DLD1 (cell line): Measurements from ENCODE around the gene ANKRD40.
"Not testable (repeated sequence)": the region's sequence is repeated elsewhere in the genome, so short reads cannot be mapped to it uniquely, and the experiment has no call there.

ENCODE experiments used
- in situ Hi-C: cut with HindIII; loops from 2 replicates; pipeline ENCODE4 v1.10.0; 2017; ENCODE audit warnings: low sequenced_read_pairs

Gene ANKRD40

DNA sequence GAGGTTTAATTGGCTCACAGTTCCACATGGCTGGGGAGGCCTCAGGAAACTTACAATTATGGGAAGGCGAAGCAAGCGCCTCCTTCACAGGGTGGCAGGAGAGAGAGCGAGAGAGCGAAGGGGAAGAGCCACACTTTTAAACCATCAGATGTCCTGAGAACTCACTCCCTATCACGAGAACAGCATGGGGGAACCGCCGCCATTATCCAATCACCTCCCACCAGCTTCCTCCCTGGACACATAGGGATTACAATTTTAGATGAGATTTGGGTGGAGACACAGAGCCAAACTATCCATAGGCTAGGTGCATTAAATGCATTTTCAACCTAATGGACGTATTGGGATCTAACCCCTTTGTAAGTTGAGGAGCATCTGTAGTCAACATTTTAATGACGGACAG is 4.9 kb upstream of the ANKRD40 start:
- in situ Hi-C loops: no loop called here

- in situ Hi-C loops: no loop called here
These were observed 2.9 kb upstream of the ANKRD40 start for GRCh38 chr17:50710650-50711049.

GRCh38 chr17:50710025-50710424 is 2.3 kb upstream of the ANKRD40 start:
- in situ Hi-C loops: no loop called here

DNA sequence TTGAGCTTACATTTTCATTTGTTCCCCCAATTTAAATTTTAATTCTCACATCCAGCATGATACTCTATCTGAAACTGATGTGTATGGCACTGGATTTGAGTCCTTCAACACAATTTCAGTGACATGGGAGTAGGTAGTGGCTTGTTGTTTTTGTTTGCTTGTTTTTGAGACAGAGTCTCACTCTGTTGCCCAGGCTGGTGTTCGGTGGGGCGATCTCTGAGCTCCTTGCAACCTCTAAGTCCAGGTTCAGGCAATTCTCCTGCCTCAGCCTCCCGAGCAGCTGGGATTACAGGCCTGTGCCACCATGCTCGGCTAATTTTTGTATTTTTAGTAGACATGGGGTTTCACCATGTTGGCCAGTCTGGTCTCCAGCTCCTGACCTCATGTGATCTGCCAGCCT is 1.3 kb upstream of the ANKRD40 start:
- in situ Hi-C loops: not testable (repeated sequence)

DNA sequence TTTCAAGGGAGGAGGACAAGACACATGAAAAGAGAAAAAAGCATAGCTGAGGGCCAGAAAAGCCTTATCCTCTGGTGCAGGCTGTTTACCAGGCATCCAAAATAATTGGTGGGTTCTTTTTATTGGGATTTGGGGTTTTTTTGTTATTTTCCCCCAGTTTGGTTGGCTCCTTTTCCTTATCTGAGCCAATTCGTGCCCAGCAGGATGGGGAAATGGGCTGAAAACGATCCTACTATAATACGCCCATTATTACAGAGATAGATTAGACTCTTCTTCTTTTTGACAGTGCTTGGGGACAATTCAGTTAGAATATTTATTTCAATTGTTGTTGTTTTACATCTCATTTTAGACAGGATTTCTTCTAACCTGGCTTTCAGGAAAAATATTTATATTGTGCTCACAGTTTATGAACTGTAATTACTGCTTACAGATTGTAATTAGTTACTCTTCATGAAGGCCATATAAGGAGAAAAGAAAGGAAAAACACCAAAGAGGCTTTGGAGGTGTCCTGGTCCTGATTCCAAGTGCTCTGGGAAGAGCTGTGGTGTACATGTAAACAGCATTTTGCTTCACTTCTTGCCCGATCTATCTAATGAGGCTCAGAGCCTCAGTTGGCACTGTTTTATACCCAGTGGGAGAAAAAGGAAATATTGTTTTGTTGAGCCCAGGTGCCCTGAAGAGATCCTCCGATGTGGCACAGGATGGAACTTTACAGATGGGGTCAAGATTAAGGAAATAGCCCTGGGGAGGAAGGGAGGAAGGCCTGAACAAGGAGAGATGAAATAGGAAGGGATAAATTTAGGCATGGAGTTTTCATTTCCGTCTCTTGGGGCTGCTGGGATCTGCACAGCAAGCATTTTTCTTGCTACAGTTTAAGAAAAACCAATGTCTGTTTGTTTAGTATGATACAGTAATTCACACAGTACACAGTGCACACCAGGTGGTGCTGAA is 611 bp upstream of the ANKRD40 start:
- in situ Hi-C loops: no loop called here

DNA sequence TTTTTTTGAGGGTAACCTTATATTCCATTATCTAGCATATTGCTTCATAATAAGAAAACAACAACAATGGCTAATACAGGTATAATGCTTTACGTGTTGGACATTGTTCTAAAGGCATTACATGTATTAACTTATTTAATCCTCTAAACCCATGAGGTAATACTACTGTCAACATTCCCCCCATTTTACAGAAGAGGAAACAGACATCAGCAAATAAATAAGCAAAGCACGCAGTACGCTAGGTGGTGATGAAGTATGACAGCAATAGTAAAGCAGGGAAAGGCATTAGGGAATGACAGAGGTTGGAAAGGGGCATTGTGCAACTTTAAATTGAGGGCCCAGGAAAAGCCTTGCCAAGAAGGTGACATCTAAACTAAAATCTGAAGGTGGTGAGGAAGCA is 4.6 kb downstream of the ANKRD40 start:
- in situ Hi-C loops: no loop called here

DNA sequence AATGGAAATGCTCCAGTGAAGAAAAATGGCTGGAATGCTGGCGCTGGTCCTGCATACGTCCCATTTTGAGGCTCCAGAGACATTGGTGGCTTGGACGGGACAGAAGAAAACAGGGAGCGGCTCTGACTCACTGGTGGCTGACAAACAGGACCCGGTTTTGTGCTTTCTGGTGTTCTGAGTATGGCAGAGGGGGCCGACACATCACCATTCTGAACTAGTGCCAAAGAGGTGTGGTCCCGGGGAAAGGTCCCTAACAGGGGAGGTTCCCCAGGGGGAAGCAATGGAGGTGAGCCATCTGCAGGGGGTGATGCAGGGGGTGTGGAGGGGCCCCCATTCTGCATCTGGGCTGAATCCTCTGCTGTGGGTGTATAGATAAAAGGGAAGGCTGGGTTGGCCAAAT is 8.3 kb downstream of the ANKRD40 start:
- in situ Hi-C loops: no loop called here

- in situ Hi-C loops: no loop called here
These were observed 9.9 kb downstream of the ANKRD40 start for GRCh38 chr17:50697663-50698272.

DNA sequence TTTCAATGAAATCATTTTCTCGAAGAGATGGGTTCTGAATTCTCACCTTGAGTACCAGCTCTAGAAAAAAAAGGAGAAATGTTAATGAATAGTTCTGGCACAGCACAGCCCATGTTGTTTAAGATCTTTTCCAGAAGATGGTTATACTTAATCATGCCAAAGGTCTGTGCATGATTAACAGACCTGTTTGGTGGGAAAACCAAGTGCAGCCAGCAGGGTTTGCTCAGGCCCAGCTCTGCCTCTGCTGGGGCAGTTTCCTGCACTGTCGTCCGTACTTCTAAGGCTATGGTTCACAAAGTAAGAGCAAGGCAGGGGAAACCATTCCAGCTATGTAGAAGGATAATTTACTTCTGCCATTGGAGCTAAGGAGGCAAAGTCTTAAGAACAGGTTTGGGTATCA is 10.7 kb downstream of the ANKRD40 start:
- in situ Hi-C loops: no loop called here

DNA sequence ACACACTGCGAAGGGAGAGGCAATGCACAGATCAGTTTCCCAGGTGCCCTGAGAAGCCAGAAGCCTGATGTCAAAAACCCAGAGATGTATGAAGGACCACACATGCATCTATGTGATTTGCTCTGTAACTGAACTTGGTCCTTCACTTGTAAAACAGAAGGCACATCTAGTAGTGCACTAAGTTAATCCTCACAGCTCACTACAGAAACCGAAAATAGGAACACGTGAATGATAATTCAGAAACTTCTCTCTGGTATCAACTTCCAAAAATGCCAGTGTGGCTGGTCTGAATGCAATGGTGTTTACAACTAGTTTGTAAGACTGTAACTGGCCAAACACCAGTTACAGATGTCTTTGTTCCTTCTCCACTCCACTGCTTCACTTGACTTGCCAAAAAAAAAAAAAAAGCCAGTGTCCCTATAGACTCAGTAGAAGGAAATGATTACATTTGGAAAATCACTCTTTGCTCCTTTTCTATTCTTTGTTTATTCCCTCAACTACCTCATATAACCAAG is 11.3 kb downstream of the ANKRD40 start:
- in situ Hi-C loops: no loop called here

DNA sequence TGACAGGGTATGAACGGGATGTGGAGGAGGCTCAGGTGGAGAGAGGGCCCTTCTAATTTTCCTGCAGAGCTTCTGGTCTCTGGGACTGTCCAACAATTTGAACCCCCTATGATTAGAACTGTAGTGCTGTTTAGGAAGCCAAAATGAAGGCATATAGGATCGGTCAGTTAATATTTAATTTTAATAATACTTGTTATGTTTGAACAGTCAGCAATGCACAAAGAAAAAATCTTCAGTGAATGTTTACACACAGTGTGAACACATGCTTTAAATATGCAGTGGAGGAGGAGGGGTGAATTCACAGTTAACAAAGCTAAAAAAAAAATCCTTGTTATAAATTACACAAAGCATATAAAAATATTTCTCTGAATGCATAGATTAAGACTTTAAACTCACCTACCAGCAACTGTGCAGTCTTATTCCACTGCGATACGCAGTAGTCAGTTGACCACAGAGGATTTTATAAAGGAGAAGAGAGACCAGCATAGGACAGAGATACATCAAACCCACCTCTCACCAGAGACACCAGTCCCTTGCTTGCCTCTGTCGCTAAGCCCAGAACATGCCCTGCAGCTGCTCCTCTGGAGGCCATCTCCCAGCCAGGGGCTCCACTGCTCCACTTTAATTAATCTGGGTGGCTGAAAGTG is 14.6 kb downstream of the ANKRD40 start:
- in situ Hi-C loops: loop anchor here (5.0 kb wide), 1 partner anchor 56 kb away; no protein-coding TSS in a partner anchor

GRCh38 chr17:50692448-50693035 is 15.2 kb downstream of the ANKRD40 start:
- in situ Hi-C loops: loop anchor here (5.0 kb wide), 1 partner anchor 55 kb away; no protein-coding TSS in a partner anchor

DNA sequence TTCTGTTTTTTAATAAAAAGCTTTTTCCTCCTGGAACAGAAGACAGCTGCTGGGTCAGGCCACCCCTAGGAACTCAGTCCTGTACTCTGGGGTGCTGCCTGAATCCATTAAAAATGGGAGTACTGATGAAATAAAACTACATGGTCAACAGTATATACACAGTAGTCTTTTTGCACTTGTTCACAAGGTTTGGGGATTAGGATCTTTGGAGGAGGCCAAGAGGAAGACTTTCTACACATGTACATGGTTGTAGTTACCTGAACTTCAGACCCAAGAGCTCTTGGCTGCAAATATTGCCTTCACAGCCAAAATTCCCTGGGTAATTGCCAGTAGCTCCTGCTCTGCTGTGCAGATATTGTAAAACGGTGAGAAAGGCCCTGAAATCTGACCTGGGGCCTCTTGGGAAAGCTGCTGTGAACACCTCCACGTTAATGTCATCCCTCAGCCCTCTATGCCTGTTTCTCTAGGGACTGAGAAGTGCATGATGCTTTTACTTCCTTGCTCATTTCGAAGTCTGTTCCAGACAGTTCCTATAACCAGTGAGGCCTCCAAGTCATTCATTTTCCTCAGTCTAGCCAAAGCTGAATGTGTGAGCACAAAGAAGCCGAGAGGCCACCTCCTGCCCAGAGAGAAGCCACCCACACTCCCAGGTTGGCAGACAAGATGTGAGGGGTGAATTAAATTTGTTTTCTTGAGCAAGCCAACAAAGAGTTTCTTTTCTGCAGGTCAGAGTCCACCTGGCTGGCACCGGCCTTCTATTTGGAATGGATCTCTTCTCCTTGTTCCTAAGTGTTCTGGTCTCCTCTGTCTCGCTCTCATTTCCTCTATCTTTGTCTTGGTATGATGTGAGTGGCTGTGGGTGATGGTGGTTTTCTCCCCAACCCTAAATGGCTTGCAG is 15.9 kb downstream of the ANKRD40 start:
- in situ Hi-C loops: loop anchor here (5.0 kb wide), 1 partner anchor 54 kb away; no protein-coding TSS in a partner anchor

DNA sequence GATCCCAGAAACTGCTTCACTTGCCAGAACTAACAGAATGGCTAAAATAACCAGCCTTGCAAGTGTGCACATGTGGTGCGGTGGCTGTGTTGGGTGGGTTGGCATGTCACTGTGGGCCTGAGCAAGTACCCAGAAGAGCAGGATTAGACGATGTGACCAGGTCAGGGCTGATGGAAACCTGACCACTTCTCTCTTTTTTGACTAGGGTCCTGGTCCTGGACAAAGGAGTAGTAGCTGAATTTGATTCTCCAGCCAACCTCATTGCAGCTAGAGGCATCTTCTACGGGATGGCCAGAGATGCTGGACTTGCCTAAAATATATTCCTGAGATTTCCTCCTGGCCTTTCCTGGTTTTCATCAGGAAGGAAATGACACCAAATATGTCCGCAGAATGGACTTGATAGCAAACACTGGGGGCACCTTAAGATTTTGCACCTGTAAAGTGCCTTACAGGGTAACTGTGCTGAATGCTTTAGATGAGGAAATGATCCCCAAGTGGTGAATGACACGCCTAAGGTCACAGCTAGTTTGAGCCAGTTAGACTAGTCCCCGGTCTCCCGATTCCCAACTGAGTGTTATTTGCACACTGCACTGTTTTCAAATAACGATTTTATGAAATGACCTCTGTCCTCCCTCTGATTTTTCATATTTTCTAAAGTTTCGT is 16.7 kb downstream of the ANKRD40 start:
- in situ Hi-C loops: loop anchor here (5.0 kb wide), 1 partner anchor 54 kb away; no protein-coding TSS in a partner anchor

DNA sequence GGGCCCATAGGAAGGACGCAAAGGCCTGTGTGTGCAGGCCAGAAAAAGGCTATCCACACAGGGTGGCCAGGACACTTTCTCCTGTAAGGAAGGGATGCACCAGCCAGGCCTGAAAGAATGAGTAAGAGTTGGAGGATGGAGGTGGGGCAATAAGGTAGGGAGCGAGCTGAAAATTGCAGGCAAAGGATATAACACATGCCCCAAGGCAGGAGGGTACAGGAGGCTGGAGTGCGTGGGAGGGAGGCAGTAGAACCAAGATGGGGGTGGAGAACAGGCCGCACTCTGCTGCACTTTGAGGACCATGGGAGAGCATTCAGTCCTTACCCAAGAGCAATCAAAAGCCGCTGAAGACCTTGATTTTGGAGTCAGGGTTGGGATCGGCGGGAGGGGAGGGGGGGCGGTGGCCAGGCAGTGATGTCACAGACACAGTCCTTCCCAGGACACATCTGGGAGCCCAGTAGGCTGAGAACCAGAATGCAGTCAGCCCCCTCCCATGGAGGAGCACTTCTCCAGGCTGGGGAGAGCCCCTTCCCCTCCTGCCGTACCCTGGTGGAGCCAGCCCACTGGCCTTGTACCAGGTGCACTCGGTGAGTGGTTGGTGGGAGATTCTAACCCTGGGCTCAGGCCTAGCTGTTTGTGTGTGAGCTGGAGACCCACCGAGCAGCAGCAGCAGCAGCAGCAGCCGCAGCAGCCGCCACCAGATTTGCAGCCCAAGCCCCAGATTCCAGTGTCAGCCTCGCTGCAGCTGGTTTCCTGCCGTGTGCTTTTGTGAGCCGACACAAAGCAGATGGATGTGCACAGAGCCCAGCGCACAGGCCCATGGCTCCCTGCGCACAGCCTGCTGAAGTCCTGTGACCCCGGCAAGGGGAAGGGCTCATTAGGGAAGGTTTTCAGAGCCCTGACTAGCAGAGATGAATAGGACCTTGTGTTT is 17.5 kb downstream of the ANKRD40 start:
- in situ Hi-C loops: loop anchor here (5.0 kb wide), 1 partner anchor 53 kb away; no protein-coding TSS in a partner anchor

DNA sequence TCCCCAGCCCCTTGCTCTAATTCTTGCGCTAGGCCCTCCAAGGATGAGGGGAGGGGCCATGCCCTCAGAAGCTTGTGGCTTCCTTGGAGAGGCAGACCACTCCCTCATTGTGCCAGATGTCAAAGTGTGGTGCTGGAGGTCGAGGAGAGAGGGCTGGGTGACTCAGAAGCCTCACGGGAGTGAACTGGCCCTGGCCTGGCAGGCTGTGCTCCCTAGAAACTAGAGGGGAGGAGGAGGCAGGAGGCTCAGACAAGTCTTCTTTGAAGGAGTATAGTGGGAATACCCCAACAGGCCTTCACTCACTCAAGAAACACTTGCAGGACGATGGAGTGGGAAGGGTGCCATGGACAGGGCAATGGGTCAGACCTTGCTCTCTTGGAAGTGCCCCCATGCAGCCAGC is 18.5 kb downstream of the ANKRD40 start:
- in situ Hi-C loops: no loop called here

- in situ Hi-C loops: no loop called here
These were observed 19.5 kb downstream of the ANKRD40 start for GRCh38 chr17:50688245-50688644.
